K562 (cell line): ENCODE results near the gene DHX35. TPM values are rescaled to one million over a fixed set of nuclear protein-coding genes. Genes with fewer than 3 reads are reported as not detected.
A peak's percentile ranks its signal among the peaks of the same experiment; 100 is the strongest.

ENCODE experiments used
- CBX3 ChIP-seq, 2 experiments: IDR thresholded peaks; 1 replicate in 1 of 2; 2 replicates in 1 of 2; pipeline ENCODE4 v1.6.1; 2012; ENCODE audit warnings: inconsistent platforms in 2 of 2, low read length in 2 of 2, borderline replicate concordance in 1 of 2, control low read depth in 1 of 2
- CREBBP ChIP-seq: IDR thresholded peaks from one replicate; pipeline ENCODE4 v1.6.1; 2012; ENCODE audit warnings: low read depth, mild to moderate bottlenecking, control low read depth, inconsistent platforms, low read length
- FOXA3 ChIP-seq, 2 experiments: fragments of 450-650 bp in 1 of 2; sonication (generic) in 1 of 2; formaldehyde crosslinking; IDR thresholded peaks in 1 of 2; conservative IDR thresholded peaks in 1 of 2; 2 replicates each; pipeline versions ENCODE4 v1.4.0 to v1.8.0; 2020 to 2022; ENCODE audit warnings: mild to moderate bottlenecking in 2 of 2, missing genetic modification reagents in 1 of 2
- IRF2 ChIP-seq: sonication (generic); formaldehyde crosslinking; IDR thresholded peaks from 2 replicates; pipeline ENCODE4 v1.8.1; 2022; ENCODE audit warnings: mild to moderate bottlenecking, missing genetic modification reagents
- MYBL2 ChIP-seq, 2 experiments: fragments of 450-650 bp in 1 of 2; sonication (generic) in 1 of 2; formaldehyde crosslinking in 1 of 2; IDR thresholded peaks; 2 replicates each; pipeline versions ENCODE4 v1.6.1 to v1.8.1; 2017 to 2022; ENCODE audit warnings: borderline replicate concordance in 1 of 2, inconsistent platforms in 1 of 2, low read depth in 1 of 2, mild to moderate bottlenecking in 1 of 2, missing genetic modification reagents in 1 of 2, moderate library complexity in 1 of 2
- NR3C1 ChIP-seq: sonication (generic); formaldehyde crosslinking; IDR thresholded peaks from 2 replicates; pipeline ENCODE4 v1.8.1; 2022; ENCODE audit warnings: missing genetic modification reagents
- PURB ChIP-seq: sonication (generic); formaldehyde crosslinking; IDR thresholded peaks from 2 replicates; pipeline ENCODE4 v1.9.0; 2021; ENCODE audit warnings: low read depth, mild to moderate bottlenecking, missing genetic modification reagents
- SAP30 ChIP-seq: fragments of 200-600 bp; sonication (generic); IDR thresholded peaks from 2 replicates; pipeline ENCODE4 v1.6.1; 2012; ENCODE audit warnings: borderline replicate concordance, low read depth, mild to moderate bottlenecking, moderate library complexity, low read length, control low read depth, inconsistent platforms; ENCODE audit not compliant: insufficient read depth, poor library complexity, severe bottlenecking
- SRSF1 ChIP-seq: fragments of 200-400 bp; formaldehyde crosslinking; IDR thresholded peaks from 2 replicates; pipeline ENCODE4 v1.6.1; 2017; ENCODE audit warnings: mild to moderate bottlenecking, low read depth, low read length, moderate library complexity
- XRCC5 ChIP-seq: fragments of 200-400 bp; formaldehyde crosslinking; IDR thresholded peaks from 2 replicates; pipeline ENCODE4 v1.6.1; 2017; ENCODE audit warnings: low read depth, mild to moderate bottlenecking, low read length
- ZNF184 ChIP-seq: sonication (generic); formaldehyde crosslinking; IDR thresholded peaks from 2 replicates; pipeline ENCODE4 v1.5.0; 2020; ENCODE audit warnings: missing genetic modification reagents
- ZNF23 ChIP-seq: fragments of 250-450 bp; sonication (Bioruptor Pico); IDR thresholded peaks from 2 replicates; pipeline ENCODE4 v1.4.0; 2020; ENCODE audit warnings: mild to moderate bottlenecking
- polyA plus RNA-seq, 8 experiments: library from polyadenylated mRNA; depleted of rRNA in 4 of 8; stranded (reverse) in 5 of 8; unstranded in 3 of 8; fragments of >200 nt; fragmentation: Nextera tagmentation in 2 of 8; fragmentation: Illumina TruSeq in 1 of 8; extraction: Ambion mirVana in 2 of 8; extraction: Trizol in 1 of 8; gene quantifications; 2 replicates each; pipeline versions ENCODE4 v1.2.1 to v1.2.3, GENCODE V29; 2011 to 2014; ENCODE audit warnings: inconsistent platforms in 1 of 8, missing spikeins in 1 of 8
- total RNA-seq, 7 experiments: library from RNA; depleted of rRNA in 6 of 7; stranded (reverse); fragments of >200 nt in 6 of 7; fragmentation: Illumina TruSeq in 2 of 7; extraction: Trizol in 2 of 7; gene quantifications; 2 replicates each; pipeline versions ENCODE4 v1.2.1 to v1.2.3, GENCODE V29; 2011 to 2021; ENCODE audit warnings: low replicate concordance in 1 of 7
- TF ChIP-seq, protein P1 (sequence below): fragments of 250-450 bp; sonication (Bioruptor Pico); IDR thresholded peaks from 2 replicates; pipeline ENCODE4 v1.8.0; 2022; ENCODE audit warnings: moderate library complexity, mild to moderate bottlenecking, inconsistent platforms
- TF ChIP-seq, protein P2 (sequence below): IDR thresholded peaks from 3 replicates; pipeline ENCODE4 v1.6.1; 2011; ENCODE audit warnings: borderline replicate concordance, mild to moderate bottlenecking, moderate library complexity; ENCODE audit not compliant: insufficient read length; ENCODE audit errors: extremely low read depth
- TF ChIP-seq, protein P3 (sequence below): fragments of 250-450 bp; sonication (Bioruptor Pico); IDR thresholded peaks from 2 replicates; pipeline ENCODE4 v1.9.0; 2021; ENCODE audit warnings: mild to moderate bottlenecking
- TF ChIP-seq, protein P4 (sequence below): fragments of 450-650 bp; formaldehyde crosslinking; IDR thresholded peaks from 2 replicates; pipeline ENCODE4 v1.4.0; 2022; ENCODE audit warnings: missing genetic modification characterization
- TF ChIP-seq, protein P5 (sequence below): fragments of 250-450 bp; sonication (Bioruptor Pico); IDR thresholded peaks from 2 replicates; pipeline ENCODE4 v1.5.0; 2022; ENCODE audit warnings: mild to moderate bottlenecking

DHX35 gene
- total and polyA plus RNA-seq, 9 of the 15 experiments (the other 6 are each of a cell fraction or from before 2014, with no cell fraction given): 6.5 to 25.6 (median 16.9) TPM

DNA sequence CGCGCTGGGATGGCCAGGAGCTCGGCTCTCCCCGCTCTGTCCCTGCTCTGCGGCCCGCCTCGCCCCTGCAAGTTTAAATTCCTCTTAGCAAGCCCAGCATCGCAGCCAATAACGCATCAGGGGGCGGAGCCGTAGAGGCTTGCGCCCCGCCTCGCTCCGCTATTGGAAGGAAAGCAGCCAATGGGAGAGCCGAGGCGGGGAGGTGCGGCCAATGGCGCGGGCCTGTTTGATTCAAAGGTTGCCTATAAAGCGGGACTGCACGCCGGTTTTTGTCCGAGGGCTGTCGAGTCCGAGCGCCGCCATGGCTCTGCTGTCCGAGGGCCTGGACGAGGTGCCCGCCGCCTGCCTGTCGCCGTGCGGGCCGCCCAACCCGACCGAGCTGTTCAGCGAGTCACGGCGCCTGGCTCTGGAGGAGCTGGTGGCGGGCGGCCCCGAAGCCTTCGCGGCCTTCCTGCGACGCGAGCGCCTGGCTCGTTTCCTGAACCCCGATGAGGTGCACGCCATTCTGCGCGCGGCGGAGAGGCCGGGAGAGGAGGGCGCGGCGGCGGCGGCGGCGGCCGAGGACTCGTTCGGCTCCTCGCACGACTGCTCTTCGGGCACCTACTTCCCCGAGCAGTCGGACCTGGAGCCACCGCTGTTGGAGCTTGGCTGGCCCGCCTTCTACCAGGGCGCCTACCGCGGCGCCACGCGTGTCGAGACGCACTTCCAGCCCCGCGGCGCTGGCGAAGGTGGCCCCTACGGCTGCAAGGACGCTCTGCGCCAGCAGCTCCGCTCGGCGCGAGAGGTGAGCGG is 35.8 kb upstream of the DHX35 start, which contains the start of gene FAM83D (continued):
- TF ChIP-seq, protein P1, sequence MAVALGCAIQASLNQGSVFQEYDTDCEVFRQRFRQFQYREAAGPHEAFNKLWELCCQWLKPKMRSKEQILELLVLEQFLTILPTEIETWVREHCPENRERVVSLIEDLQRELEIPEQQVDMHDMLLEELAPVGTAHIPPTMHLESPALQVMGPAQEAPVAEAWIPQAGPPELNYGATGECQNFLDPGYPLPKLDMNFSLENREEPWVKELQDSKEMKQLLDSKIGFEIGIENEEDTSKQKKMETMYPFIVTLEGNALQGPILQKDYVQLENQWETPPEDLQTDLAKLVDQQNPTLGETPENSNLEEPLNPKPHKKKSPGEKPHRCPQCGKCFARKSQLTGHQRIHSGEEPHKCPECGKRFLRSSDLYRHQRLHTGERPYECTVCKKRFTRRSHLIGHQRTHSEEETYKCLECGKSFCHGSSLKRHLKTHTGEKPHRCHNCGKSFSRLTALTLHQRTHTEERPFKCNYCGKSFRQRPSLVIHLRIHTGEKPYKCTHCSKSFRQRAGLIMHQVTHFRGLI (CRISPR knock-in tag): no peak
- TF ChIP-seq PURB (CRISPR knock-in tag) (no peak), ZNF23 (no peak), ZNF184 (CRISPR knock-in tag) (no peak), SAP30 (peak; percentile 96), FOXA3 (CRISPR knock-in tag; conservative IDR thresholded peaks at IDR 0.05 in 1 of 2, IDR thresholded peaks at IDR 0.05 in 1 of 2) (no peak), SRSF1 (no peak), CBX3 (IDR thresholded peaks at IDR 0.05; ENCODE audit: borderline replicate concordance in 1 of 2, low read length in 2 of 2) (0 out of 3 replicates have a peak, but pooled peaks of 1 of the 2 experiments have one; percentile 51), NR3C1 (CRISPR knock-in tag) (peak; percentile 77; the same call in 1 of the 2 replicates), MYBL2 (IDR thresholded peaks at IDR 0.05; ENCODE audit: low read depth) (peak; percentile 98), MYBL2 (CRISPR knock-in tag; IDR thresholded peaks at IDR 0.05; ENCODE audit: borderline replicate concordance) (peak; percentile 94; the same call in 1 of the 2 replicates), CREBBP (no peak), XRCC5 (0 out of 2 replicates have a peak, but pooled peaks have one; percentile 21), IRF2 (CRISPR knock-in tag) (no peak; the same call in 1 of the 2 replicates)
- TF ChIP-seq, protein P2, sequence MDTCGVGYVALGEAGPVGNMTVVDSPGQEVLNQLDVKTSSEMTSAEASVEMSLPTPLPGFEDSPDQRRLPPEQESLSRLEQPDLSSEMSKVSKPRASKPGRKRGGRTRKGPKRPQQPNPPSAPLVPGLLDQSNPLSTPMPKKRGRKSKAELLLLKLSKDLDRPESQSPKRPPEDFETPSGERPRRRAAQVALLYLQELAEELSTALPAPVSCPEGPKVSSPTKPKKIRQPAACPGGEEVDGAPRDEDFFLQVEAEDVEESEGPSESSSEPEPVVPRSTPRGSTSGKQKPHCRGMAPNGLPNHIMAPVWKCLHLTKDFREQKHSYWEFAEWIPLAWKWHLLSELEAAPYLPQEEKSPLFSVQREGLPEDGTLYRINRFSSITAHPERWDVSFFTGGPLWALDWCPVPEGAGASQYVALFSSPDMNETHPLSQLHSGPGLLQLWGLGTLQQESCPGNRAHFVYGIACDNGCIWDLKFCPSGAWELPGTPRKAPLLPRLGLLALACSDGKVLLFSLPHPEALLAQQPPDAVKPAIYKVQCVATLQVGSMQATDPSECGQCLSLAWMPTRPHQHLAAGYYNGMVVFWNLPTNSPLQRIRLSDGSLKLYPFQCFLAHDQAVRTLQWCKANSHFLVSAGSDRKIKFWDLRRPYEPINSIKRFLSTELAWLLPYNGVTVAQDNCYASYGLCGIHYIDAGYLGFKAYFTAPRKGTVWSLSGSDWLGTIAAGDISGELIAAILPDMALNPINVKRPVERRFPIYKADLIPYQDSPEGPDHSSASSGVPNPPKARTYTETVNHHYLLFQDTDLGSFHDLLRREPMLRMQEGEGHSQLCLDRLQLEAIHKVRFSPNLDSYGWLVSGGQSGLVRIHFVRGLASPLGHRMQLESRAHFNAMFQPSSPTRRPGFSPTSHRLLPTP: no peak
- TF ChIP-seq, protein P3, sequence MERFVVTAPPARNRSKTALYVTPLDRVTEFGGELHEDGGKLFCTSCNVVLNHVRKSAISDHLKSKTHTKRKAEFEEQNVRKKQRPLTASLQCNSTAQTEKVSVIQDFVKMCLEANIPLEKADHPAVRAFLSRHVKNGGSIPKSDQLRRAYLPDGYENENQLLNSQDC (CRISPR knock-in tag): peak; percentile 73; the same call in 1 of the 2 replicates
- TF ChIP-seq, protein P4, sequence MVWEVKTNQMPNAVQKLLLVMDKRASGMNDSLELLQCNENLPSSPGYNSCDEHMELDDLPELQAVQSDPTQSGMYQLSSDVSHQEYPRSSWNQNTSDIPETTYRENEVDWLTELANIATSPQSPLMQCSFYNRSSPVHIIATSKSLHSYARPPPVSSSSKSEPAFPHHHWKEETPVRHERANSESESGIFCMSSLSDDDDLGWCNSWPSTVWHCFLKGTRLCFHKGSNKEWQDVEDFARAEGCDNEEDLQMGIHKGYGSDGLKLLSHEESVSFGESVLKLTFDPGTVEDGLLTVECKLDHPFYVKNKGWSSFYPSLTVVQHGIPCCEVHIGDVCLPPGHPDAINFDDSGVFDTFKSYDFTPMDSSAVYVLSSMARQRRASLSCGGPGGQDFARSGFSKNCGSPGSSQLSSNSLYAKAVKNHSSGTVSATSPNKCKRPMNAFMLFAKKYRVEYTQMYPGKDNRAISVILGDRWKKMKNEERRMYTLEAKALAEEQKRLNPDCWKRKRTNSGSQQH (CRISPR knock-in tag): no peak
- TF ChIP-seq, protein P5, sequence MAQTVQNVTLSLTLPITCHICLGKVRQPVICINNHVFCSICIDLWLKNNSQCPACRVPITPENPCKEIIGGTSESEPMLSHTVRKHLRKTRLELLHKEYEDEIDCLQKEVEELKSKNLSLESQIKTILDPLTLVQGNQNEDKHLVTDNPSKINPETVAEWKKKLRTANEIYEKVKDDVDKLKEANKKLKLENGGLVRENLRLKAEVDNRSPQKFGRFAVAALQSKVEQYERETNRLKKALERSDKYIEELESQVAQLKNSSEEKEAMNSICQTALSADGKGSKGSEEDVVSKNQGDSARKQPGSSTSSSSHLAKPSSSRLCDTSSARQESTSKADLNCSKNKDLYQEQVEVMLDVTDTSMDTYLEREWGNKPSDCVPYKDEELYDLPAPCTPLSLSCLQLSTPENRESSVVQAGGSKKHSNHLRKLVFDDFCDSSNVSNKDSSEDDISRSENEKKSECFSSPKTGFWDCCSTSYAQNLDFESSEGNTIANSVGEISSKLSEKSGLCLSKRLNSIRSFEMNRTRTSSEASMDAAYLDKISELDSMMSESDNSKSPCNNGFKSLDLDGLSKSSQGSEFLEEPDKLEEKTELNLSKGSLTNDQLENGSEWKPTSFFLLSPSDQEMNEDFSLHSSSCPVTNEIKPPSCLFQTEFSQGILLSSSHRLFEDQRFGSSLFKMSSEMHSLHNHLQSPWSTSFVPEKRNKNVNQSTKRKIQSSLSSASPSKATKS: no peak
